Gastroesophageal sphincter (tissue), 4 donors: ENCODE measurements around the gene UBXN6. TPM values are rescaled to one million over a fixed set of nuclear protein-coding genes. Genes with fewer than 3 reads are reported as not detected.

Experiments used
- ATAC-seq: fragments of 150-250 bp; one replicate; pipeline ENCODE4 v1.9.1; 2016; ENCODE audit warnings: mild to moderate bottlenecking, moderate library complexity
- H3K27ac ChIP-seq, 4 donors: fragments of 200-600 bp; sonication (generic) in 3 of 4; 1 replicate in 3 of 4; 2 replicates in 1 of 4; pipeline ENCODE4 v1.5.1; 2016 to 2019
- H3K27me3 ChIP-seq: fragments of 200-600 bp; sonication (generic); one replicate; pipeline ENCODE4 v1.5.1; 2019
- H3K36me3 ChIP-seq, 2 donors: fragments of 200-600 bp; sonication (generic); one replicate each; pipeline ENCODE4 v1.5.1; 2019; ENCODE audit warnings: control low read depth in 1 of 2
- H3K4me1 ChIP-seq, 3 donors: fragments of 200-600 bp; sonication (generic); 1 replicate in 2 of 3; 2 replicates in 1 of 3; pipeline ENCODE4 v1.5.1; 2016 to 2019; ENCODE audit warnings: control low read depth in 2 of 3
- H3K4me3 ChIP-seq, 2 donors: fragments of 200-600 bp; sonication (generic); one replicate each; pipeline ENCODE4 v1.5.1; 2019; ENCODE audit warnings: mild to moderate bottlenecking in 1 of 2, moderate library complexity in 1 of 2
- H3K9me3 ChIP-seq, 3 donors: fragments of 200-600 bp; sonication (generic); one replicate each; pipeline ENCODE4 v1.5.1; 2017 to 2019; ENCODE audit warnings: control low read depth in 2 of 3
- EP300 ChIP-seq: sonication (generic); formaldehyde crosslinking; IDR thresholded peaks from one replicate; pipeline ENCODE4 v1.6.1; 2017; ENCODE audit warnings: antibody characterized with exemption, mild to moderate bottlenecking
- POLR2A ChIP-seq, 2 donors: fragments of 450-650 bp; IDR thresholded peaks; one replicate each; pipeline ENCODE4 v1.6.1; 2017; ENCODE audit warnings: antibody characterized with exemption in 2 of 2, mild to moderate bottlenecking in 2 of 2, moderate library complexity in 1 of 2
- POLR2AphosphoS5 ChIP-seq: sonication (generic); formaldehyde crosslinking; IDR thresholded peaks from one replicate; pipeline ENCODE4 v1.6.1; 2017; ENCODE audit warnings: antibody characterized with exemption
- WGBS, 2 donors: methylation state at CpG; one replicate each; pipeline ENCODE4 v1.1.5; 2018; ENCODE audit warnings: low coverage in 1 of 2; 5-methylcytosine and 5-hydroxymethylcytosine counted together
- total RNA-seq, 4 donors: library from RNA; depleted of rRNA; stranded (reverse); fragments of >200 nt; gene quantifications; one replicate each; pipeline ENCODE4 v1.1.0, GENCODE V29; 2016
- TF ChIP-seq, protein P1 (sequence below), 4 experiments: fragments of 200-600 bp in 2 of 4; fragments of 450-650 bp in 2 of 4; sonication (generic) in 1 of 4; IDR thresholded peaks; one replicate each; pipeline ENCODE4 v1.5.1; 2017 to 2019; ENCODE audit warnings: antibody characterized with exemption in 4 of 4, mild to moderate bottlenecking in 2 of 4, moderate library complexity in 2 of 4

UBXN6 gene
- total RNA-seq, 4 donors from 2014 or later, result 62.6 to 130 (median 80.6) TPM

DNA sequence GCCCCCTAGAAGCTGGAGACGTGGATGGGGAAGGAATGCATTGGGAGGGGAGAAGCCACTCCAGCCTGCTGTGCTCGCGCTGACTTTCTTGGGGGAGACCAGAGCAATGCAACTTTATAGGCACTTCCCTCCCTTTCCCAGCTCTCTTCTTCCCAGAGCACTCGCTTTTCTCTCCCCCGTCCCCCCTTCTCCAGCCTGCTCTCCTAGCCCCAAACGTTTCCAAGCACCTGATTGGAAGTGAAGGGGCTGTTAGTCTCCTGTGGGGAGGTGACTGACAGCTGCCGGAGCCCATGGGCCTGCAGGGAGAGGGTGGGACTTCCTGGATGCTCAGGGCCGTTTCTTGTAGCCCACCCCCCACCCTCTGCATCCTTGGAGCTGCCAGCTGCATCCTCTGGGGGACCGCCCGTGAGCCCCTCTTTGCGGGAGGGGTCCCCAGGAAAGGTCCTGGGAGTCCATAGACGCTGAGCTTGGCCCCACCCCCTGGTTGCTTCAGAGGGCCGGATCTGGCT, 17.0 kb upstream of the UBXN6 start:
- H3K4me3 ChIP-seq, result peak overlapping the region in 1 of 2 donors; percentile 98
- H3K4me1 ChIP-seq, result peaks cover 3 to 35% (median 20%) of the 10 kb centered on the region in 3 donors
- no peak for ATAC-seq
- no peaks in the 10 kb centered on the region for H3K9me3 ChIP-seq
- TF ChIP-seq POLR2A (IDR thresholded peaks at IDR 0.05), result no peak
- no peak for TF ChIP-seq EP300
- TF ChIP-seq, protein P1, sequence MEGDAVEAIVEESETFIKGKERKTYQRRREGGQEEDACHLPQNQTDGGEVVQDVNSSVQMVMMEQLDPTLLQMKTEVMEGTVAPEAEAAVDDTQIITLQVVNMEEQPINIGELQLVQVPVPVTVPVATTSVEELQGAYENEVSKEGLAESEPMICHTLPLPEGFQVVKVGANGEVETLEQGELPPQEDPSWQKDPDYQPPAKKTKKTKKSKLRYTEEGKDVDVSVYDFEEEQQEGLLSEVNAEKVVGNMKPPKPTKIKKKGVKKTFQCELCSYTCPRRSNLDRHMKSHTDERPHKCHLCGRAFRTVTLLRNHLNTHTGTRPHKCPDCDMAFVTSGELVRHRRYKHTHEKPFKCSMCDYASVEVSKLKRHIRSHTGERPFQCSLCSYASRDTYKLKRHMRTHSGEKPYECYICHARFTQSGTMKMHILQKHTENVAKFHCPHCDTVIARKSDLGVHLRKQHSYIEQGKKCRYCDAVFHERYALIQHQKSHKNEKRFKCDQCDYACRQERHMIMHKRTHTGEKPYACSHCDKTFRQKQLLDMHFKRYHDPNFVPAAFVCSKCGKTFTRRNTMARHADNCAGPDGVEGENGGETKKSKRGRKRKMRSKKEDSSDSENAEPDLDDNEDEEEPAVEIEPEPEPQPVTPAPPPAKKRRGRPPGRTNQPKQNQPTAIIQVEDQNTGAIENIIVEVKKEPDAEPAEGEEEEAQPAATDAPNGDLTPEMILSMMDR (IDR thresholded peaks at IDR 0.05), result no peak
- no peak for TF ChIP-seq POLR2AphosphoS5
- peaks cover 0 to 46% of the 10 kb centered on the region in 2 donors for H3K36me3 ChIP-seq
- 5% methylated on average over 7 of the region's 13 CpGs; no CpG with 5 or more reads in 1 of the 2 donors for WGBS, 2 donors
- peak overlapping the region in 3 of 4 donors; percentile 3 to 80 (median 43) for H3K27ac ChIP-seq
- no peaks in the 10 kb centered on the region for H3K27me3 ChIP-seq

DNA sequence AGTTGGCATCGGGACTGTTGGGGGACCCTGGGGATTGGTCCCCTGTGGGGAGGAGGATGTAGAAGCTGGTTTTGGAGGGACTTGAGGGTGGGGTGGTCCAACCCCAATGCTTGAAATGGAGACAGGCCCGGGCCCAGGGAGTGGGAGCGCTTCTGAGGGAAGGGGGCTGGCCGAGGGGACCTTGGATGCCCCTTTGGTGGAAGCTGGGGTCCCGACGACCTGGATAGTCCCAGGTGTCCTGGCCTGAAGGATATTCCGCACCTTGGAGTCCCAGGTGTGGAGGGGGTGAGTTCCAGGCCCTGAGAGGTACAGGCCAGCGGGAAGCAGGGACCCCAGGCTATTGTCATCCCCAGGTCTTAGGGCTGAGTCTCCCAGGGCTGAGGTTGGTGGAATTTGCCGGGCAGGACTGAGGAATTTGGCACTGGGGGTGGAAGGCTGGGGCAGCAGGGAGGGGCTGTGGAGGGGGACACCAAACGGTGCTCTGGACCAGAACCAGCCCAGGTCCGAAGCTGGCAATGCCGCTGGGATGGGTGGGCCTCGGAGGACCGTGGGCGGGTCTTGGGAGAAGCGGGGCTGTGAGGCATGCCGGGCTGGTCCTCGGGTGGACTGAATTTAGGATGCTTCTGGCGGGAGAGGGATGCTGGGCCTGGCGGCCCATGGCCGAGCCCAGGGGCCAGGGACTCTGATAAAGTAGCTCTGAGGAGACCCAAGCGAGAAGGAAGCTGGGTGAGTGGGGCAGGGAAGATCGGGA, 16.3 kb upstream of the UBXN6 start:
- Histone ChIP-seq H3K9me3 (no peaks in the 10 kb centered on the region), H3K36me3 (peaks cover 0 to 40% of the 10 kb centered on the region in 2 donors), H3K4me3 (peak overlapping the region in 1 of 2 donors; percentile 98), H3K27me3 (no peaks in the 10 kb centered on the region), H3K27ac (peak overlapping the region in 3 of 4 donors; percentile 3 to 80 (median 43)), H3K4me1 (peaks cover 3 to 35% (median 20%) of the 10 kb centered on the region in 3 donors)
- no peak for TF ChIP-seq EP300
- no peak for TF ChIP-seq POLR2AphosphoS5
- TF ChIP-seq, protein P1 (IDR thresholded peaks at IDR 0.05), result no peak
- no peak for TF ChIP-seq POLR2A (IDR thresholded peaks at IDR 0.05)
- WGBS, 2 donors, result 11 to 13% methylated on average over 10 to 14 of the region's 23 CpGs
- ATAC-seq, result no peak

DNA sequence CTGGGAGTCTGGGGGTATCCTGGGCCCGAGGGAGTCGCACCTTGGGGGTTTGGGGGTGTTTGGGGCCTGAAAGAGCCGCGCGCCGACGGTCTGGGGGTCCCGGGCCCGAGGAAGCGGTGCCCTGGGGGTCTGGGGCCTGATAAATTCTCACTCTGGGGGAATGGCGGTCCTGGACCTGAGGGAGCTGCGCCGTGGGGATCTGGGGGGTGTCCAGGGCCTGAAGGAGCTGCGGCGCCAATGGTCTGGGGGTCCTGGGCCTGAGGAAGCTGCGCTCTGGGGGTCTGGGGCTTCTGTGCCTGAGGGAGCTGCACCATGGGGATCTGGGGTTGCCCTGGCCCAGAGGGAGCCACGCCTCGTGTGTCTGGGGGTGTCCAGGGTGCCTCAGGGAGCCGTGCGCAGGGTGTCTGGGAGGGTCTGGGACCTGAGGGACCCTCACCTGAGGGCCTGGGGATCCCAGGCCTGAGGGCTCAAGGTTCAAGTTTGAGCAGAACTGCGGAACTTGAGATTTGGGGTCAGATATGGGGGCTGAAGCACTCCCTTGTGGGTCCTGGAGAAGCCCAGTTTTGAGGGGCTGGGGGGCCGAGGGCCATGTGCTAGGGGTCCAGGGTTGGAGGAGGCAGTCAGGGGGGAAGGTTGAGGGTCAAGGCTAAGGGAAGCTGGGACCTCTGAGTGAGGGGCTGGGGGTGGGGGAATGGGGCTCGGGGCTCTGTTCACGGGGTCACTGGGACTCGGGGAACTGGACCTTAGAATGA, 15.6 kb upstream of the UBXN6 start:
- TF ChIP-seq, protein P1 (IDR thresholded peaks at IDR 0.05), result no peak
- TF ChIP-seq POLR2AphosphoS5 (no peak), POLR2A (IDR thresholded peaks at IDR 0.05) (no peak), EP300 (no peak)
- H3K27ac ChIP-seq, result peak overlapping the region in 2 of 4 donors; percentile 80 to 87
- peaks cover 0 to 32% of the 10 kb centered on the region in 2 donors for H3K36me3 ChIP-seq
- no peaks in the 10 kb centered on the region for H3K27me3 ChIP-seq
- peaks cover 3 to 35% (median 20%) of the 10 kb centered on the region in 3 donors for H3K4me1 ChIP-seq
- no peaks in the 10 kb centered on the region for H3K9me3 ChIP-seq
- no peak for ATAC-seq
- H3K4me3 ChIP-seq, result peak overlapping the region; percentile 68 to 98
- WGBS, 2 donors, result 30 to 42% methylated on average over 2 to 3 of the region's 25 CpGs

DNA sequence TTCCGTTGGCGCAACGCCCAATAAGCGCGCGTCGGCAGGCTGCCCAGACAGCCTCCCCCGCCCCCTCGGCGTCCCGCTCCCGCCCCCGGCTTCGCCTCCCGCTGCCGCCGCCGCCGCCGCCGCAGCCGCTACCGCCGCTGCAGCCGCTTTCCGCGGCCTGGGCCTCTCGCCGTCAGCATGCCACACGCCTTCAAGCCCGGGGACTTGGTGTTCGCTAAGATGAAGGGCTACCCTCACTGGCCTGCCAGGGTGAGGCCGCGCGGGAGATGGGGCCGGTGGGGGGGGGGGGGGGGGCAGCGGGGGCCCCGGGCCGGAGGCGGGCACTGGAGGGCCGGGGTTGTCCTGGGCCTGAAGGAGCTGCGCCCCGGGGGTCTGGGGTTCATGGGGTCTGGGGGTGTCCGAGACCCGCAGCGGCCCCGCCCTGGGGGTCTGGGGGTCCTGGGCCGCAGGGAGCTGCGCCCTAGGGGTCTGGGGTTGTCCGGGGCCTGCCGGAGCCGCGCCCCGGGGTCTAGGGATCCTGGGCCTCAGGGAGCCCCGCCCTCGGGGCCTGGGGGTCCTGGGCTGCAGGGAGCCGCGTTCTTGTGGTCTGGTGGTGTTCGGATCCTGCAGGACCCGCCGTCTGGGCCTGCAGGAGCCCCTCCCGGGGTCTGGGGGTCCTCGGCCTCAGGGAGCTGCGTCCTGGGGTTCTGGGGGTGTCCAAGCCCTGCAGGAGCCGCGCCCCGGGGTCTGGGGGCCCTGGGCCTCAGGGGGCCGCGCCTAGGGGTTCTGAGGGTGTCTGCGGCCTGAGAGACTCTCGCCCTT, 14.8 kb upstream of the UBXN6 start, which contains the start of gene HDGFL2:
Gene HDGFL2, plus strand, starts transcription at position 124 of the 801 bp plus-strand sequence. Its CDS starts 54 bp downstream, at position 178.
- Histone ChIP-seq H3K9me3 (no peaks in the 10 kb centered on the region), H3K27ac (peak within 1 kb of the TSS; percentile 78 to 91 (median 84)), H3K27me3 (no peaks in the 10 kb centered on the region), H3K4me3 (peak within 1 kb of the TSS; percentile 68 to 98), H3K4me1 (peaks cover 3 to 35% (median 20%) of the 10 kb centered on the region in 3 donors), H3K36me3 (peaks cover 0 to 26% of the 10 kb centered on the region in 2 donors)
- ATAC-seq, result no peak
- TF ChIP-seq, protein P1 (IDR thresholded peaks at IDR 0.05), result no peak
- TF ChIP-seq EP300 (no peak), POLR2A (IDR thresholded peaks at IDR 0.05) (no peak), POLR2AphosphoS5 (no peak)
- WGBS, 2 donors, result 0% methylated on average over 9 of the region's 71 CpGs; no CpG with 5 or more reads in 1 of the 2 donors
